Prostate gland (tissue), 2 donors: ENCODE data around the gene NR5A1.

Source experiments
- CTCF ChIP-seq, 4 experiments: fragments of 200-600 bp in 2 of 4; fragments of 450-650 bp in 2 of 4; sonication (generic) in 2 of 4; IDR thresholded peaks; 1 replicate in 3 of 4; 2 replicates in 1 of 4; pipeline ENCODE4 v1.5.1; 2016 to 2019; ENCODE audit warnings: antibody characterized with exemption in 4 of 4, mild to moderate bottlenecking in 2 of 4, moderate library complexity in 2 of 4
- POLR2A ChIP-seq: fragments of 450-650 bp; IDR thresholded peaks from one replicate; pipeline ENCODE4 v1.6.1; 2016; ENCODE audit warnings: antibody characterized with exemption, mild to moderate bottlenecking
- POLR2AphosphoS5 ChIP-seq: sonication (generic); formaldehyde crosslinking; IDR thresholded peaks from one replicate; pipeline ENCODE4 v1.6.1; 2017; ENCODE audit warnings: antibody characterized with exemption

GRCh38 chr9:124479947-124480620, 27.1 kb downstream of the NR5A1 start:
- TF ChIP-seq POLR2AphosphoS5 = no peak
- no peak for TF ChIP-seq CTCF (IDR thresholded peaks at IDR 0.05)
- TF ChIP-seq POLR2A = no peak
